HCT116 (cell line): ENCODE data around the gene TRIP10. TPM values are rescaled to one million over a fixed set of nuclear protein-coding genes. Genes with fewer than 3 reads are reported as not detected.

Experiments
- ATAC-seq: fragments of 200-7000 bp; cut with Tn5 transposase; 2 replicates; pipeline ENCODE4 v1.9.1; 2020; ENCODE audit warnings: mild to moderate bottlenecking, moderate library complexity
- BruUV-seq: library from RNA; stranded (reverse); fragments of 400-500 nt; replicated peaks from 2 replicates; lab custom pipeline; 2021; lab: Mats Ljungman, UMichigan
- CTCF ChIA-PET: fragments of 300-600 bp; sonication (Branson Sonifier 250); formaldehyde crosslinking; loops from one replicate; lab custom pipeline; 2021; ENCODE audit warnings: antibody characterized with exemption; lab: Charles Lee
- POLR2A ChIA-PET: fragments of 300-600, 350-600 bp; sonication (Branson Sonifier 250); formaldehyde crosslinking; loops from one replicate; lab custom pipeline; 2021; ENCODE audit warnings: antibody characterized with exemption; lab: Charles Lee
- RAD21 ChIA-PET, 2 experiments: fragments of 300-600 bp; sonication (Branson Sonifier 250); formaldehyde crosslinking; loops; one replicate each; lab custom pipeline; 2023; ENCODE audit warnings: low total read pairs in 2 of 2; ENCODE audit not compliant: uncharacterized antibody in 2 of 2, unreplicated experiment in 2 of 2, low non-redundant PET in 1 of 2; lab: Charles Lee
- DNase-seq: peaks from one replicate; pipeline ENCODE4 v3.0.0-alpha.2; 2010; ENCODE audit warnings: low read depth, low spot score
- H2AFZ ChIP-seq: fragments of 200-600 bp; shearing (Covaris generic), sonication (generic); 2 replicates; pipeline ENCODE4 v1.6.1; 2017; ENCODE audit warnings: low read depth, mixed run types, mixed read lengths, antibody characterized with exemption, low read length; ENCODE audit not compliant: poor library complexity, severe bottlenecking
- H3K27ac ChIP-seq: 2 replicates; pipeline ENCODE4 v1.5.1; 2012; ENCODE audit warnings: low read depth, low read length
- H3K27me3 ChIP-seq: fragments of 200-600 bp; sonication (generic); 2 replicates; pipeline ENCODE4 v1.6.1; 2016; ENCODE audit warnings: mixed run types, low read length, mixed read lengths; ENCODE audit not compliant: insufficient read depth
- H3K36me3 ChIP-seq, 2 experiments: fragments of 200-500 bp in 1 of 2; fragments of 200-600 bp in 1 of 2; sonication (Bioruptor generic) in 1 of 2; sonication (generic) in 1 of 2; 2 replicates each; pipeline versions ENCODE4 v1.5.1 to v1.6.1; 2014 to 2016; ENCODE audit warnings: low read length in 2 of 2, inconsistent platforms in 1 of 2, mixed read lengths in 1 of 2, mixed run types in 1 of 2; ENCODE audit not compliant: insufficient read depth in 2 of 2, control insufficient read depth in 1 of 2
- H3K4me1 ChIP-seq, 2 experiments: fragments of 200-600 bp in 1 of 2; sonication (generic) in 1 of 2; 2 replicates each; pipeline versions ENCODE4 v1.5.1 to v1.6.1; 2012 to 2017; ENCODE audit warnings: low read length in 2 of 2, inconsistent platforms in 1 of 2, mild to moderate bottlenecking in 1 of 2, mixed read lengths in 1 of 2, mixed run types in 1 of 2, moderate library complexity in 1 of 2; ENCODE audit not compliant: insufficient read depth in 2 of 2, control insufficient read depth in 1 of 2
- H3K4me2 ChIP-seq: fragments of 200-600 bp; sonication (generic); 2 replicates; pipeline ENCODE4 v1.6.1; 2017; ENCODE audit warnings: mixed run types, low read length, mixed read lengths
- H3K4me3 ChIP-seq, 2 experiments: fragments of 200-600 bp in 1 of 2; sonication (generic) in 1 of 2; replicated peaks in 1 of 2; 2 replicates each; pipeline ENCODE4 v1.5.1; 2011 to 2016; ENCODE audit warnings: low read length in 2 of 2, control low read depth in 1 of 2, low read depth in 1 of 2, mild to moderate bottlenecking in 1 of 2, mixed read lengths in 1 of 2, mixed run types in 1 of 2
- H3K79me2 ChIP-seq: fragments of 200-600 bp; sonication (generic); 2 replicates; pipeline ENCODE4 v1.6.1; 2017; ENCODE audit warnings: mild to moderate bottlenecking, mixed run types, low read length, moderate library complexity, mixed read lengths; ENCODE audit not compliant: insufficient read depth
- H3K9ac ChIP-seq: fragments of 200-600 bp; sonication (generic); 2 replicates; pipeline ENCODE4 v1.6.1; 2016; ENCODE audit warnings: low read length, mixed read lengths
- H3K9me2 ChIP-seq: fragments of 200-600 bp; sonication (generic), shearing (Covaris generic); 2 replicates; pipeline ENCODE4 v1.6.1; 2017; ENCODE audit warnings: mixed run types, mild to moderate bottlenecking, moderate library complexity; ENCODE audit not compliant: insufficient read depth
- H3K9me3 ChIP-seq, 2 experiments: fragments of 200-500 bp in 1 of 2; fragments of 200-600 bp in 1 of 2; sonication (Bioruptor generic) in 1 of 2; sonication (generic) in 1 of 2; 2 replicates each; pipeline ENCODE4 v1.6.1; 2014 to 2017; ENCODE audit warnings: low read length in 2 of 2, mixed read lengths in 2 of 2, inconsistent platforms in 1 of 2, low read depth in 1 of 2, mild to moderate bottlenecking in 1 of 2, mixed run types in 1 of 2, moderate library complexity in 1 of 2; ENCODE audit not compliant: control insufficient read depth in 1 of 2, insufficient read depth in 1 of 2
- H4K20me1 ChIP-seq: fragments of 200-600 bp; sonication (generic), shearing (Covaris generic); 2 replicates; pipeline ENCODE4 v1.6.1; 2017; ENCODE audit warnings: mixed run types, mild to moderate bottlenecking, moderate library complexity; ENCODE audit not compliant: insufficient read depth
- ATF3 ChIP-seq: IDR thresholded peaks from 2 replicates; pipeline ENCODE4 v1.6.1; 2012
- CEBPB ChIP-seq: IDR thresholded peaks from 2 replicates; pipeline ENCODE4 v1.6.1; 2012; ENCODE audit warnings: low read depth
- EGR1 ChIP-seq: IDR thresholded peaks from 2 replicates; pipeline ENCODE4 v1.6.1; 2012; ENCODE audit warnings: low read depth
- ELF1 ChIP-seq: IDR thresholded peaks from 2 replicates; pipeline ENCODE4 v1.6.1; 2012; ENCODE audit warnings: low read depth, borderline replicate concordance
- EZH2 ChIP-seq: fragments of 200-600 bp; sonication (generic); IDR thresholded peaks from 2 replicates; pipeline ENCODE4 v1.6.1; 2017; ENCODE audit warnings: antibody characterized with exemption, mixed run types
- FOSL1 ChIP-seq: IDR thresholded peaks from 2 replicates; pipeline ENCODE4 v1.6.1; 2012; ENCODE audit warnings: low read depth
- MAX ChIP-seq: IDR thresholded peaks from 2 replicates; pipeline ENCODE4 v1.6.1; 2012
- POLR2AphosphoS5 ChIP-seq: IDR thresholded peaks from 2 replicates; pipeline ENCODE4 v1.6.1; 2011; ENCODE audit warnings: mild to moderate bottlenecking, low read depth, low read length, moderate library complexity
- RAD21 ChIP-seq: IDR thresholded peaks from 2 replicates; pipeline ENCODE4 v1.6.1; 2012; ENCODE audit warnings: low read depth, mild to moderate bottlenecking
- REST ChIP-seq: IDR thresholded peaks from 2 replicates; pipeline ENCODE4 v1.6.1; 2012; ENCODE audit warnings: low read depth
- SIN3A ChIP-seq: IDR thresholded peaks from 2 replicates; pipeline ENCODE4 v1.6.1; 2012; ENCODE audit warnings: low read depth
- SRF ChIP-seq: IDR thresholded peaks from 2 replicates; pipeline ENCODE4 v1.6.1; 2012; ENCODE audit warnings: low read depth
- YY1 ChIP-seq: IDR thresholded peaks from 2 replicates; pipeline ENCODE4 v1.6.1; 2011; ENCODE audit warnings: low read length, low read depth, moderate library complexity, mild to moderate bottlenecking; ENCODE audit not compliant: insufficient replicate concordance; ENCODE audit errors: extremely low read depth
- ZFX ChIP-seq: fragments of 450-650 bp; IDR thresholded peaks from 2 replicates; pipeline ENCODE4 v1.6.1; 2017
- ZNF274 ChIP-seq: fragments of 200-500 bp; sonication (Bioruptor generic); IDR thresholded peaks from 2 replicates; pipeline ENCODE4 v1.6.1; 2014; ENCODE audit warnings: mild to moderate bottlenecking, low read depth, low read length, inconsistent platforms
- intact Hi-C: fragments of 100-400 bp; cut with micrococcal nuclease; formaldehyde crosslinking; loops from 2 replicates; pipeline ENCODE4 v1.10.0; 2022
- total RNA-seq: library from RNA; stranded (reverse); gene quantifications from one replicate; pipeline ENCODE4 v1.2.1, GENCODE V29; 2021; ENCODE audit not compliant: unreplicated experiment

The TRIP10 gene
- total RNA-seq, 1 experiment from 2014 or later: 111 TPM

GRCh38 chr19:6740589-6741343, 1.3 kb downstream of the TRIP10 start:
- ChIA-PET RAD21 (no interaction called here), CTCF (no interaction called here), POLR2A (no interaction called here)
- H3K9me3 ChIP-seq: no peaks in the 10 kb centered on the region
- H3K9me2 ChIP-seq: no peaks in the 10 kb centered on the region
- peak overlapping the region; percentile 95 to 99 for H3K4me3 ChIP-seq
- TF ChIP-seq FOSL1 (no peak), POLR2AphosphoS5 (peak; percentile 10; the same call in 1 of the 2 replicates), SIN3A (no peak), ZFX (peak; percentile 19; the same call in 1 of the 2 replicates), ZNF274 (no peak)
- peak overlapping the region; percentile 98 for H3K4me2 ChIP-seq
- intact Hi-C loops: no loop called here
- H2AFZ ChIP-seq: no peak overlapping the region
- DNase-seq (no peak), ATAC-seq (no peak)
- peaks cover 53 to 71% of the 10 kb centered on the region in 2 experiments for H3K4me1 ChIP-seq
- H3K9ac ChIP-seq: peak overlapping the region; percentile 99
- no TSS peak for BruUV-seq
- H3K27ac ChIP-seq: peak overlapping the region; percentile 90
- no peaks in the 10 kb centered on the region for H4K20me1 ChIP-seq
- peaks cover 65% of the 10 kb centered on the region for H3K79me2 ChIP-seq
- H3K36me3 ChIP-seq: peaks cover 14 to 15% of the 10 kb centered on the region in 2 experiments; a peak in 3 of 4 replicates
- no peaks in the 10 kb centered on the region for H3K27me3 ChIP-seq

- H3K4me1 ChIP-seq: peaks cover 52 to 63% of the 10 kb centered on the region in 2 experiments
- TF ChIP-seq MAX: no peak
- no peak for TF ChIP-seq EGR1
- TF ChIP-seq RAD21: no peak
- TF ChIP-seq SIN3A: no peak
- TF ChIP-seq SRF: no peak
- TF ChIP-seq CEBPB: no peak
- no peak for TF ChIP-seq ATF3
- no peak for TF ChIP-seq REST
- no peak for TF ChIP-seq ELF1
- no peak for TF ChIP-seq POLR2AphosphoS5
- no peak for TF ChIP-seq EZH2
- no peak for TF ChIP-seq YY1
Measured at GRCh38 chr19:6743066-6743465, 3.6 kb downstream of the TRIP10 start.

More at GRCh38 chr19:6743066-6743465, 3.6 kb downstream of the TRIP10 start:
- ChIA-PET POLR2A (no interaction called here), CTCF (no interaction called here), RAD21 (no interaction called here)
- H3K27ac ChIP-seq: peak overlapping the region; percentile 98
- no peak overlapping the region for H3K4me3 ChIP-seq
- peak overlapping the region; percentile 32; the same call in 1 of the 2 replicates for H3K9ac ChIP-seq
- H3K36me3 ChIP-seq: peaks cover 23 to 30% of the 10 kb centered on the region in 2 experiments
- intact Hi-C loops: no loop called here
- peaks cover 69% of the 10 kb centered on the region for H3K79me2 ChIP-seq
- H2AFZ ChIP-seq: no peak overlapping the region
- H4K20me1 ChIP-seq: no peaks in the 10 kb centered on the region
- DNase-seq (no peak), ATAC-seq (no peak)
- BruUV-seq: no TSS peak
- peak overlapping the region; percentile 72 for H3K4me2 ChIP-seq
- H3K27me3 ChIP-seq: no peaks in the 10 kb centered on the region
- H3K9me3 ChIP-seq: no peaks in the 10 kb centered on the region
- H3K9me2 ChIP-seq: no peaks in the 10 kb centered on the region
